Measurements from ENCODE around the gene GGT7.
"Not testable (repeated sequence)": the region's sequence is repeated elsewhere in the genome, so short reads cannot be mapped to it uniquely, and the experiment has no call there.

The GGT7 gene

DNA sequence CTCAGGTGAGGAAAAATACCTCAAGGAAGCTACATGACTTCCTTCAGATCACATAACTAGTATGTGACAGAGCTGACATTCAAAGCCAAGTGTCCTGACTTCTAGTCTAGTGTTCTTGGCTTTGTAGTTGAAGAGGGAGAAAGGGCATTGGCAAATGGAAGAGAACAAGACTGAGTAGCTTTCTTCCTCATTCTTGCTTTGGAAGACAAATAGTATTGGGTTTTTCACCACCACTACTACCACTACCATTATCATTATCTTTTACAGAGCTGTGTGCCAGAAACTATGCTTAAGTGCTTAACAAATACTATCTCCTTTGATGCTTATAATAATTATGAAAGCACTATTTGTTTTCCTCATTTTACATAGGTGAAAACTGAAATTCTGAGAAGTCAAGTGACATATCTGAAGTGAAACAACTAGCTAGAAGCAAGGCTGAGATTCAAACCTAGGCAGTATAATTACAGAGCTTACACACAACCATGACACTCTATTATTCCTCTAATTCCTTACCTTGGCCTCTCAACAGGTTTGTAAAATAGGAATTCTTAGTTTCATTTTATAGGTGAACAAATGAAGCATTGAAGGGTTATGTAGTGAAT lies 10.5 kb upstream of the GGT7 start:
- DNase-seq, result no peak

DNA sequence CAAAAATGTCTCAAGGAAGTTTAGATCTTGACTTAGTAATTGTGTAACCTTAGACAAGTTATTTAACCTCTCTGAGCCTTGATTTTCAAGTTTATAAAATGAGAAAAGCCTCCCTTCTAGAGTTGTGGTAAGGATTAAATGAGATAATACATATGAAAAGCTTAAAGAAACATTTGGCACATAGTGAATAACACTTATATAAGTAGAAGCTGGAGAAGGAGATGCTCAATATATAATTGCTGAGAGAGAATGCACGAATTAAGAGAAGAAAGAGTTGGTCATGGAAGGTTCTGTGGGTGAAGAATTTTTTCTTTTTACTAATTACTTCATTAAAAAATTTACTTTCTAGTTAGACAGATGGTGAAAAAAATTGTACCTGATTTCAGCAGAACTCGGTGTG lies 9.0 kb upstream of the GGT7 start:
- DNase-seq, result no peak

DNA sequence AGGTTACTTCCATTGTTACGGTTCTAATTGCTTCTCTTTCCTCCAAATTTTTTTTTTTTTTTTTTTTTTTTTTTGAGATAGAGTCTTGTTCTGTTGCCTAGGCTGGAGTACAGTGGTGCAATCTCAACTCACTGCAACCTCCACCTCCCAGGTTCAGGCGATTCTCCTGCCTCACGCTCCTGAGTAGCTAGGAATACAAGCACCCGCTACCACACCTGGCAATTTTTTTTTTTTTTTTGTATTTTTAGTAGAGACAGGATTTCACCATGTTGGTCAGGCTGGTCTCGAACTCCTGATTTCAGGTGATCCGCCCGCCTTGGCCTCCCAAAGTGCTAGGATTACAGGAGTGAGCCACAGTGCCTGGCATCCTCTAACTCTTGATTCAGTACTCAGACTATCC lies 8.3 kb upstream of the GGT7 start:
- not testable (repeated sequence) for DNase-seq

DNA sequence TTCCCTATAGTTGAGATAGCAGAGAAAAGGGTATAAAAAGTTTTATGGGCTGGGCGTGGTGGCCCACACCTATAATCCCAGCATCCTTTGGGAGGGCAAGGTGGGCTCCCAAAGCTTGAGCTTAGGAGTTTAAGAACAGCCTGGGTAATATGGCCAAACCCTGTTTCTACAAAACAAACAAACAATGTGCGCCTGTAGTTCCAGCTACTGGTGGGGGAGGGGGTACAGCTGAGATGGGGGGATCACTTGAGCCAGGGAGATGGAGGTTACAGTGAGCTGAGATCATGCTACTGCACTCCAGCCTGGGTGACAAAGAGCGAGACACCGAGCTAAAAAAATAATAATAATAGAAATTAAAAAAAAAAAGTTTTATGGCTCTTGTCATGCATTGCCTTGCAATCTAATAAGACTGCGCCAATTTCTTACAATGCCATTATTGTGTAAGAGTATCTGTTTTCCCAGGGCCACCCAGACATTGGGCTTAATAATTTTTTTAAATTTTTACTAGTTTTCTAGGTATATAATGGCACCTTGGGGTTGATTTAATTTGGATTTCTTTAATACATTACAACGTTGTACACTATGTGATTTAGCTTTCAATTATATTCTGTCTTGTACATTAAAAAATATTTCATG lies 7.7 kb upstream of the GGT7 start:
- DNase-seq, result no peak

DNA sequence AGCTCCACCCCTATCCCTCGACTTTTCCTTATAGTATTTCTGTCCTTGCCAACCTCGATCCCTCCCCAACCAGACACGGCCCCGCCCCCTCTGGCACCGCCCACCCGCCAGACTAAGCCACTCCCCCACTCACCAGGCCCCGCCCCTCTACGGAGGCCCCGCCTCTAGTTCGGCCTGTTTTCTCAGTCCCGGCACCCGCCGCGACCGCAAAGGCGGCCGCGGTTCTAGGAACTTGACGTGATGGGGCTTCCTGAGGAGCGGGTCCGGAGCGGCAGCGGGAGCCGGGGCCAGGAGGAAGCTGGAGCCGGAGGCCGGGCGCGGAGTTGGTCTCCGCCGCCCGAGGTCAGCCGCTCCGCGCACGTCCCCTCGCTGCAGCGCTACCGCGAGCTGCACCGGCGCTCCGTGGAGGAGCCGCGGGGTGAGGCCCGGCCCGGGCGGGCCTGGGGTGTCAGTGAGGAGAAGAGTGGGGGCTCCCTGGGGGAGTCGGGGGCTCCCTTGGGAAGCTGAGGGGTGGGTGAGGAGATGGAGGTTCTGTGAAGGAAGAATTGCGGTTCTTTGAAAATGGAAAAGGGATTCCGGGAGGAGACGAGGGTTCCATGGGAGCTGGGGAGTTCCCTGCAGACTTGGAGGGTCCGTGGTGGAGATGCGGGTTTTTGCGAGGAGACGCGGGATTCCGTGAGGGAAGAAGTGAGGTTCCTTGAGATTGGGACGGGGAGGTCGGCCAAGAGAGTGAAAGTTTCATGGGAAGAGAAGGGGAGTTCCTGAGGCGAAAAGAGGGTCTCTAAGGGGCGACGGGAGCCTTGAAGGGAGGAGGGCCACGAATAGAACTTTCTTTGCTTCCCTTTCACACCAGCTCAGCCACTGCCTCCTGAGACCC lies 4.0 kb upstream of the GGT7 start, which contains the start of gene ACSS2:
TSS of gene ACSS2 (plus strand) at position 207 of the 877 bp plus-strand sequence. CDS start at position 241, 34 bp downstream.
- DNase-seq, result peak; percentile 94

DNA sequence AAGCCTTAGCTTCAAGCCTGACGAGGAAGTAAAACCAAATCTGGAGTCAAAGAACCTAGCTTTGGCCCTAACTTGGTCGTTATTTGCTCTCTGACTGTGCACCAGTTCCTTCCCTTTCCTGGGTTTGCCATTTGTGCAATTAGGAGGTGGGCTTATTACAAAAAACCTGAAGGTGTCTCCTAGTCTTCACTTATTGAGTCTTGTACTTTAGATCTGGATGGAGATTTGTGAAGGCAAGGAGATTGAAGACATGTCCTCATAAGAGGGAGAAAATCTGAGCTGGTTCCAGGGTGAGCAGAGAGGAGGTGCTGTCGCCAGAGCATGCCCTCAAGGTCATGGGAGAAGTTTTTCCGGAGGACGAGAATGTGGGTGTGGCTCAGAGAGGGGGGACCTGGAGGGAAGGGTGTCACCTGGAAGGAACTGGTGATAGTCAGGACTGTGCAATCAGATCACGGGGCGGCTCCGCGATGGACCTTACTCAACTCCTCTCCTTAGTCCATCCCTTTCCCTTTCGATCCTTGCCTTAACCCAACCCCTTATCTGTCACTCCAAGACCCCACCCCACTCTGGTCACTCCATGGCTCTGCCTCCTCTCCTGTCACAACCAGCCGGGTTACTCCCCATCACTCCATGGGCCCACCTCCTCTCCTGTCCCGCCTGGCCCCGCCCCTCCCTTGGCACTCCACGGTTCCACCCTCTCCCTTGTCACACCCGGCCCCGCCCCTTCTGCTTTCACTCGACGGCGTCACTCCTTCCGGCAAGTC lies 3.2 kb upstream of the GGT7 start:
- no peak for DNase-seq

DNA sequence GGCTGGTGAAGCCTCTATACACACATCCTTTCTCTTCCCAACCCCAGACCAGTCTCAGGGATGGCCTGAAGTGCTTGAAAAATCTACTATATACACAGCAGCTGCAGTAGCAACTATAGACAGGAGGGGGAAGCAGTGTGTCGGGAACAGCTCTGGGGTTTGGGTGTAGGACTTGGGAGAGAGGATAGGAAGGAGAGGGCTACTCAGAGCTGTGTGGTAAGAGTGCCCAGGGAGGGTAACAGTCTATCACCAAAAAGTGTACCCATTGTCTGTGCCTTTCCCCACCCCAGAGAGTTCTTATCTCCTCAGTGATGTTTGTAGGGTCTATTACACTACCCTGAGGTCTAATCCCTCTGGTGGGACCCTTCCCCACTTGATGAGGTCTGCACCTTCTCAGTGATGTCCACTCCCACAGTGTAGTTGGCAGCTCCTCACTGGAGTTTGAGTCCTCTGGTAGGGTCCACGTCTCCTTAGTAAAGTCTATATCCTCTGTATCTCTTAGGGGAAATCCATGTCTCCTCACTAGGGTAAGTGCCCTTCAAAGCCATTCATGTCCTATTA lies 1.5 kb upstream of the GGT7 start:
- DNase-seq, result peak; percentile 52

DNA sequence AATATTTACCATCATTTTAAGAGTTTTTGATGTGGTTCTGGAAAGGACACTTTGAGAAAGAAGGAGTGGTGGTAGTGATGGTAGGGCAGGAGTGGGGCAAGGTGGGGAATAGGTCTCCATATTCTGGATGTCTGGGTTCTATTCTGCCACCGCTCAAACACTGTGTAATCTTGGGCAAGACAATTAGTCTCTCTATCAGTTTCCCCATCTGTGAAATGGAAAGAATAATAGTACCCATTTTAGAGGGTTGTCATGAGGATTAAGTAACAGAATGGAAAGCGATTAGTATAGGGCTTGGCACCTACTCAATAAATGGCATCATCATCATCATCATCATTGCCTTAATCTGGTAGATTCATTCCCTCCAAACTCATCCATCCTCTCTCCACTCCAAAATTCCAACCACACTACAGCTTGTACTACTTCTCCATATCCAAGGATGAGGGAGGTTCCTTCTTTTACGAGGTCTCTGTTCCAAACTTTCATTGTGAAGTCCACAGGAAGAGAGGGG lies 982 bp upstream of the GGT7 start:
- no peak for DNase-seq

DNA sequence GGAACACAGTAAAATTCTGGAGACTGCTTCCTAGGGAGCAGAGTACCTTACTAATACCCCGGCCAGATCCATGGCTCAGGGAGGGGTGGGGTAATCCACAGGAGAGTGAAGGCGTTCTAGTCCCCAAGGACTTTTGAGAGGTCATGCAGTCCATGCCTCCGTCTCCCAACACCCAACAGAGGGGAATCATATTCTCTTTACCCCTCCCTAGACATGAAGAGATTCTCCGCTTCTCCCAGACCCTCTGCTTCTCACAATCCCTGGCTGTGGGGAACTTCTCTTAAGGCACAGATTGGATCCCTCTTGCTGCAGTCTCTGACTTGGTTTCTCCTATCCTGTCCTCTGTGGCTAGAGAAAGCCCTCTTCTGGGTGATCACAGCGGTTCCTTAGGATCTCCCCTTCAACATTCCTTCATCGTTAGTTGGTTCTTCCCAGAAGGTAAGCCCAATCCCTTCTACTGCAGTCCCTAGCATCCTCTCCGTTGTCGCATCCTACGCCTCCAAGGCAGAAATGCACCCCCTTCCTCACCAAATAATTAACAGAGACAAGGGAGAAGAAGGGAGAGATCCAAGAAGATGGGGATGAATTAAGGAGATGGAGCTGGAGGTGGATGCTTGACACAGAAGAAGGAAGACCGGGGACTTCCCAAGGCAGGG lies 562 bp downstream of the GGT7 start:
- DNase-seq, result no peak

DNA sequence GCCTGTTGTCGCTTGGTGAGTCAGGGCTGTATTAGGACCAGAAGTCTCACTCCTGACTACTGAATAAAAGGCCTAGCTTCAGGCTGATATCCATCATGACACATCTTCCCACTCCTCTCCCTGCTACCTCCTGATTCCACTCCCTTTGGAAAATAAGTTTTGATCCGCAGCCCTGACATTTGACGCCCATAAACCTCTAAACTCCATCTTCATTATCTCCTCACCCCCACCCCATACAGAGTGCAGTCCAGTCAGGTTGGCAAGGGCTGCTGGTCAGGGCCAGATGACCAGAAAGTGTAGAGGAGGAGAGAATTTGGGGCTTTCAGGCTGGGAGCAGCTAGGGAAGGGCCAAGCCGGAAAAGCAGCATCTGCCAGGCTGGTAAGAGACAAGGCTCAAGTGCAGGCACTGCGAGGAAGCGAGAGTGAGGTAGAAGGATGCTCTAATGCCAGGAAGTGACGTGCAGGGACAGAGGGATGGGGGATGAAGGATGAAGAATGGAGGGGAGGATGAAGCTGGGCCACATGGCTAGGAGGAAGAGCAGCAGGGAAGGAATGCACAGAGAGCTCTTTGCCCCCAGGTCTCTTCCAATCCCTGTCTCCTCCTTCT lies 1.2 kb downstream of the GGT7 start:
- DNase-seq, result no peak

DNA sequence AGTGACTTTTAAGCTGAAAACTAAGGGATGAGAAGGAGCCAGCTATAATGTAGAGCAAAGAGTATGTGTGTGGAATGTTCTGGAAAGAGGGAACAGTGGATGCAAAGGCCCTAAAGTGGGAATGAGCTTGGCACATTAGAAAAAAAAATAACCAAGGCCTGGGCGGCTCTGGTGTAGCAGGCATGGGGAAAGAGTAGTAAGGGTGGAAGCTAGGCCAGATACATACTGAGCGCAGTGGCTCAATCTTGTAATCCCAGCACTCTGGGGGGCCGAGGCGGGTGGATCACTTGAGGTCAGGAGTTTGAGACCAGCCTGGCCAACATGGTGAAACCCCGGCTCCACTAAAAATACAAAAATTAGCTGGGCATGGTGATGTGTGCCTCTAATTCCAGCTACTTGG lies 8.4 kb downstream of the GGT7 start:
- no peak for DNase-seq

DNA sequence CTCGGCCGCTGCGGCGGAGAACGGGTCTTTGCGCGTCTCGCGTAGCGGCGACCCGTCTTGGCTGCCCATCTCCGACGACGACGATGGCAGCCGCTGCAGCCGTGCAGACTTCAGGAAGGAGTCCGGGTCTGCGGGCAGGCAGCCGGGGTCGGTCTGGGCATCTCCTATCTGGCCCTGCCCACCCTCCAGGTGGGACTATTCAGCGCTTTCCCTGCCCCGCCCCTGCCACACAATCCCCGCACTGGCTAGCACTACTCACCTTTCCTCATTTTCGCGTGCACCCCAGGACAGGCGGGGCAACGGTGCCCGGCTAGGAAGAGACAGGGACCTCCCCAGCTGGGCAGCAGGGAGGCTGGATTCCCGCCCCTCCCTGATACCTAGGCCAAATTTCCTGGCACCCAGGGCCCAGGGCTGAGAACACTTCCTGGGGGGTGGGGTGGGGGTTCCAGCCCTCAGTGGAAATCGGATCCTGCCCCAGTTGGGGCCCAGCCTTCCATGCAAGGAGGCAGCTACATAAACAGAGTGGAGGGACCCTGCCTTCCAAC lies 9.2 kb downstream of the GGT7 start:
- no peak for DNase-seq

DNA sequence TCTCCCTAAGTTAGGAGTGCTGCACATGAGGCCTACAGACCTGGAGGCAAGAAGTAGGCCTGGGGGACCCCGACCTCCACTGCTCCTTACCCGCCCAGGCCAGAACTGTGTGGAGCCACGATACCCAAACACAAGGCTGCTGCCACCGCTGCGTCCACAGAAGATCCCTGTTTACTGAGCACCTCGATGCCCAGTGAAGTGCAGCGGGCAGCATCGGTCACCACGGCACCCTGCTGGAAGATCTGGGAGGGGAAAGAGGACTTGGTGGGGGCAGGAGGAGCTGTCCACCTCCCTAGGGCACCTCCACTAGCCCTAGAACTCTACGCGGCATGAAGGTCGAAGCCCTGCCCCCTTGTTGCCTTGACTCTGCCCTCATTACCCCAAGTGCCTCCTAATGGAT lies 9.9 kb downstream of the GGT7 start:
- no peak for DNase-seq

DNA sequence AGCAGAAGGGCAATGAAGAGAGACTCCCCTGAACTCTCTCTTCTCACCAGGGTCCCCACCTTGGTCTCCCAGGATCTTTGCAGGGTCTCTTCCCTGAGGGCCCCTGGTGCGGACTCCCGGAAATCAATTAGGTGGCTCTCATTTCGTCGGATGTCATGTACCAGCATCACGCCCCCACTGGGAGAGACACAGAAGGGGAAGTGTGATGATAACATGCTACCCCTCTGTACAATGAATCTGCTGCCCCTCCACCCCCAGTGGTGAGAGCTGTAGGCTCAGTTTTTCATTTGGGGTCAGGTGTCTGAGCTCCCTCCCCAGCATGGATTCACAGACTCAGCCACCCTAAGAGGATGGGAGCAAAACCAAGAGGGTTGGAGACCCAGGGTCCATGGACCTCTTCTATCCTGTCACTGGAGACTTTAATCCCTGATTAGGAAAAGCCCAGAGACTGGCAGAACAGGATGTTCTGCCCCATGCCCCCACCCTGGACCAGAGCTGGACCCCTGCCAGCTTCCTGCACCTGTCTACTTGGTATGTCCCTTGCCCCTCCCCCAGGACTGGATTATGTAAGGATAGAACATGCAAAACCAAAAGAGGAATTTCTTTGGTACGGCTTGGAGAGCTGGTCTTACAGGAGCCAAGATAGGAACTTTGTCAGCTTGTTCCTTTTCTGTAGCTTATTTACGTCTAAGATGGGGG lies 11.1 kb downstream of the GGT7 start:
- DNase-seq, result no peak

DNA sequence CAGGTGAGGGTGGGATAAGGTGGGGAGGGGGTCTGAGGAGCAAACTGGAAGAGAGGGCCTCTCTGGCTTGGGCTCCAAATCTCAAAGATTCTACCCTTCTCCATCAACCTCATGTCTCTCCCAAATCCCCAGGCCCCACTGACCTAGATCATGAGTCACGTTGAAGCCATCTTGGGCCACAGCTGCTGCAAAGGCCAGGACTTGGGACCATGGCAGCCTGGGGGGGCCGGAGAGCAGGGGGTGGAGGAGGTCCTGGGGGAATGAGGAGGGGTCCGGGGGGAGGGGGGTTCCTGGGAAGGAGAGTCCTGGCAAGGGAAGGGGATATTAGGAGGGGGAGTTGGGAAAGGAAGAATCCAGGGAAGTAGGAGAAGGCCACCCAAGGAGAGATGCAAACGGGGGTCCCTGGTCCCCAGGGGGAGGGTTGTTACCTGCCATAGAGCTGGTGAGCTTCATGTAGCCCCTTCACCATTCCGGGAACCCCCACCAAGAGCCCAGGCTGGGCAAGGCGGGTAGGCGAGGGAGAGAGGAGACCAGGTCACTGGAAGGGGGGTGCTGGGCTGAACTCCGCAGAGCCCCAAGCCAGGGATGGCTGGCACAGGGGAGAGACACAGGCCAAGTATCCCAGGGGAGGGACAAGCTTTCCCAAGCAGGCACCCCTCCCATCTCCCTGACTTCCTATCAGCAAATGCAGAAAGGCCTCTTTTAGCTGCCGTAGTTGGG lies 12.7 kb downstream of the GGT7 start:
- DNase-seq, result no peak

DNA sequence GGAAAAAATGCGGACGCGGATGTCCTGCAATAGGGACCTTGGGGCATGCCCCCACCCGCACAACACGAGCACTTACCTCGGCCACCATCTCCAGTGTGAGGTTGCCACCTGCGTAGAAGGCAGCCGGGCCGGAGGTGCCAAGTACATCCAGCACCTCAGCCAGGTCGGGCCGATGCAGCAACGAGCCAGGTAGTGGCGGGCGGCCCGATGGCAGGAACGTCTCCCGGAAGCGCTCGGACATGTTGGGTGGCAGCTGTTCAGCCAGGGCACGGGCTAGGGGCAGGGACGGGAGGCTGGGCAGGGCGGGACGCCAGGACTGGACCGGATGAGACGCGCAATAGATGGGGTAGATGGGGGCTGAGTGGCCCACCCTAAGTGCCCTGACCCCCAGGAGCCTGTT lies 13.3 kb downstream of the GGT7 start:
- DNase-seq, result no peak

DNA sequence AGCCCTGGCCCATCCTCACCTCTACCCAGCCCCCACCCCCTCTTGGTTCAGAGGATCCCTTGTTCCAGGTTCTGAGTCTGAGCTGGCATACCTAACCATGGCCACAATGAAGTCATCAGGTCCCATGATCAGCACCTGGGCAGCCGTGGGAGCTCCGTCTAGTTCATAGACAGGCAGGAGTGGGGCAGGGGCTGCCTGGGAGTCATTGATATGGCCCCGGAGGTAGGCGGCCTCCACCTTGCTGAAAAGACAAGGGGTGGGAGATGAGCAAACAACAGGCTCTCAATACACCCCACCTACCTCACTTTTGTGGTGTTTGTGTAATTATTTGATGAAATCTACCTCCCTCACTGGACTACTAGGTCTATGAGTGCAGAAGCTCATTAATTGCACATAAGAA lies 20.4 kb downstream of the GGT7 start:
- no peak for DNase-seq

DNA sequence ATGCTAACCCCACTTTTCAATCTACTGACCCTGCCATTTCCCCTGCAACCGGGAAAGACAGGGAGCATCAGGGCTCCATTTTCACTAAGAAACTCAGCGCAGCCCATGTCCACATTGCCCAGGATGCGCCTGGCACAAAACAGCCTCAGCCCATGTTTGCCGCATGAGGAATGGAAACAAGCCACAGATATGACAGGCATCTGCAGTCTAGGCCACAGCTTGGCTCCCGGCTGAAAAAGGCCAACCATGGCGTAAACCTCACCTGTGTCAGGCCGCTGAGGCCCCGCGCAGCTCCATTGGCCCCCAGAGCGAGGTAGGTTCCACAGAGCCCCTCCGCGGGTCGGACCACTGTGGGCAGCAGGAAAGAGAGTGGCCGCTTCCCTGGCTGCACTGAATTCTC lies 21.7 kb downstream of the GGT7 start:
- DNase-seq, result no peak

DNA sequence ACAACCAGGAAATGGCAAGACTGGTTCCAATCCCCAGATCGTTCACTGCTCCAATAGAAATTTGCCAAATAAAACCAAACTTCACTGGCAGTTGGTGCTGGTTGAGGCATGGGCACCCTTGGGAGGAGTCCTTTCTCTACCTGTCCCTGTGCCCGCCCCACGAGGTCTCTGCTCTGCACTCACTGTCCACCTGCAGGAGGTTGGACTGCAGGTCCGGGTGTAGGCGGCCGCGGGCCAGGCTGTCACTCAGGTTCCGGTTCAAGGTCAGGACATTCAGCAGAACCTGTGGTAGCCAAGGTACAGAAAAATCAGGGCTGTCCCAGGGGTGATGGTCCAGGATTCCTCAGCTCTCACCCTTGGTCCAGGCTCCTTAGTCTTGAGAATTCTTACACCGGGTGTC lies 22.9 kb downstream of the GGT7 start:
- no peak for DNase-seq

DNA sequence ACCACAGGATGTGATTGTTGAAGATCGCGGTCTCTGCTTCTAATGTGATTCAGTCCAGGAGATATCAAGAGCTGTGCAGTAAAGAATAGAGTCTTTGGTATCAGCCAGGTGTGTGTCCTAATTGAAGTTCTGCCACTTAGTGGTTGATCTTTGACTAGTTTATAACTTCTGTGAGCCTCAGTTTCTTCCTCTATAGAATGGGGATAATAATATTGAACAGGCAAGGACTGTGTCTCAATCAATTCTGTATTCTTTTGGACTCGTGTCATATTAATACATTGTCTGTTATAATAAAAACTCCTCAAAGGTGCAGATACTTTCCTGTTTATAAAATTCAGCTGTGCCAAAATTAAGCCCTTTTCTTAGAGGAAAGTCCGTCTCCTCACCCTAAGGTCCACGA lies 24.1 kb downstream of the GGT7 start:
- DNase-seq, result no peak
